ENCODE results near the gene GARNL3.

GARNL3 gene

DNA sequence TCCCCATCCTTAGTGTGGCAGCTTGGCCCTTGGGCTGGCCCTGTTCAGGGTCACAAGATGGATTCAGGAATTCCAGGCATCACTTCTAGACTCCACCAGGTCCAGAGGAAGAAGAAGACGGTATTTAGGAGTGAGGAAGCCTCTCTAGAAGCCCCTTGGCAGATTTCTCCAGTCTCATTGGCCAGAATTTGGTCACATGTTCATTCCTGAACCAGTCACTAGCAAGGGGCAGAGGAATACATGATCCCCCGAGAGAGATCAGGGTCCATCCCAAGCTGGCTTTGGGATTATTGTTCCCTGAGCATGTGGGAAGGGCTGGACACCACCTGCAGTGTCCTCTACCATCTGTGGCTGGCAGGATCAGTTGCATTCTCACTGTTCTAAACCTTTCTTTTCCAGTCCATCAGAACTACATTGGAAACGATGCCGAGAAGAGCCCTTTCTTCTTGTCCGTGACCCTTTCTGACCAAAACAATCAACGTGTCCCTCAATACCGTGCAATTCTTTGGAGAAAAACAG, 48.5 kb downstream of the GARNL3 start:
- Histone ChIP-seq H3K9me2 (replicated peaks; ENCODE audit: low read depth, low read length) (no peaks in the 10 kb centered on the region), H3K9ac (ENCODE audit: low read depth, low read length, poor library complexity, severe bottlenecking) (no peak overlapping the region), H4K20me1 (ENCODE audit: insufficient read depth, low read length, poor library complexity, severe bottlenecking) (no peaks in the 10 kb centered on the region), H3K4me2 (ENCODE audit: low read depth, low read length, poor library complexity, severe bottlenecking) (no peak overlapping the region), H3K9me3 (ENCODE audit: insufficient read depth, low read depth, low read length) (no peaks in the 10 kb centered on the region), H3F3A (ENCODE audit: low read depth) (no peaks in the 10 kb centered on the region), H3K79me2 (ENCODE audit: insufficient read depth, low read length) (no peaks in the 10 kb centered on the region), H2AFZ (ENCODE audit: low read length) (no peak overlapping the region), H3K4me3 (ENCODE audit: low read length, poor library complexity, severe bottlenecking) (no peak overlapping the region), H3K27me3 (ENCODE audit: insufficient read depth, low read length, poor library complexity, severe bottlenecking) (peaks cover 12% of the 10 kb centered on the region), H3K36me3 (ENCODE audit: insufficient read depth, low read length) (no peaks in the 10 kb centered on the region), H3K4me1 (ENCODE audit: insufficient read depth, low read length, poor library complexity, severe bottlenecking) (no peaks in the 10 kb centered on the region)
- TF ChIP-seq, protein P1, sequence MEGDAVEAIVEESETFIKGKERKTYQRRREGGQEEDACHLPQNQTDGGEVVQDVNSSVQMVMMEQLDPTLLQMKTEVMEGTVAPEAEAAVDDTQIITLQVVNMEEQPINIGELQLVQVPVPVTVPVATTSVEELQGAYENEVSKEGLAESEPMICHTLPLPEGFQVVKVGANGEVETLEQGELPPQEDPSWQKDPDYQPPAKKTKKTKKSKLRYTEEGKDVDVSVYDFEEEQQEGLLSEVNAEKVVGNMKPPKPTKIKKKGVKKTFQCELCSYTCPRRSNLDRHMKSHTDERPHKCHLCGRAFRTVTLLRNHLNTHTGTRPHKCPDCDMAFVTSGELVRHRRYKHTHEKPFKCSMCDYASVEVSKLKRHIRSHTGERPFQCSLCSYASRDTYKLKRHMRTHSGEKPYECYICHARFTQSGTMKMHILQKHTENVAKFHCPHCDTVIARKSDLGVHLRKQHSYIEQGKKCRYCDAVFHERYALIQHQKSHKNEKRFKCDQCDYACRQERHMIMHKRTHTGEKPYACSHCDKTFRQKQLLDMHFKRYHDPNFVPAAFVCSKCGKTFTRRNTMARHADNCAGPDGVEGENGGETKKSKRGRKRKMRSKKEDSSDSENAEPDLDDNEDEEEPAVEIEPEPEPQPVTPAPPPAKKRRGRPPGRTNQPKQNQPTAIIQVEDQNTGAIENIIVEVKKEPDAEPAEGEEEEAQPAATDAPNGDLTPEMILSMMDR (conservative IDR thresholded peaks at IDR 0.05; ENCODE audit: low read length): no peak
- no peak for TF ChIP-seq EZH2phosphoT487 (IDR thresholded peaks at IDR 0.05; ENCODE audit: borderline replicate concordance)

- no peaks in the 10 kb centered on the region for H3K79me2 ChIP-seq (ENCODE audit: insufficient read depth, low read length)
- H3K36me3 ChIP-seq (ENCODE audit: insufficient read depth, low read length): no peaks in the 10 kb centered on the region
- H3F3A ChIP-seq (ENCODE audit: low read depth): no peaks in the 10 kb centered on the region
- no peaks in the 10 kb centered on the region for H3K9me3 ChIP-seq (ENCODE audit: insufficient read depth, low read depth, low read length)
- H3K4me1 ChIP-seq (ENCODE audit: insufficient read depth, low read length, poor library complexity, severe bottlenecking): no peaks in the 10 kb centered on the region
- H3K4me3 ChIP-seq (ENCODE audit: low read length, poor library complexity, severe bottlenecking): no peak overlapping the region
- TF ChIP-seq EZH2phosphoT487 (IDR thresholded peaks at IDR 0.05; ENCODE audit: borderline replicate concordance): no peak
- TF ChIP-seq, protein P1 (conservative IDR thresholded peaks at IDR 0.05; ENCODE audit: low read length): no peak
- H2AFZ ChIP-seq (ENCODE audit: low read length): no peak overlapping the region
- no peak overlapping the region for H3K4me2 ChIP-seq (ENCODE audit: low read depth, low read length, poor library complexity, severe bottlenecking)
- no peak overlapping the region for H3K9ac ChIP-seq (ENCODE audit: low read depth, low read length, poor library complexity, severe bottlenecking)
- H3K9me2 ChIP-seq (replicated peaks; ENCODE audit: low read depth, low read length): no peaks in the 10 kb centered on the region
- no peaks in the 10 kb centered on the region for H4K20me1 ChIP-seq (ENCODE audit: insufficient read depth, low read length, poor library complexity, severe bottlenecking)
- H3K27me3 ChIP-seq (ENCODE audit: insufficient read depth, low read length, poor library complexity, severe bottlenecking): peaks cover 8% of the 10 kb centered on the region
These were observed 50.3 kb downstream of the GARNL3 start for GRCh38 chr9:127314911-127315310.

DNA sequence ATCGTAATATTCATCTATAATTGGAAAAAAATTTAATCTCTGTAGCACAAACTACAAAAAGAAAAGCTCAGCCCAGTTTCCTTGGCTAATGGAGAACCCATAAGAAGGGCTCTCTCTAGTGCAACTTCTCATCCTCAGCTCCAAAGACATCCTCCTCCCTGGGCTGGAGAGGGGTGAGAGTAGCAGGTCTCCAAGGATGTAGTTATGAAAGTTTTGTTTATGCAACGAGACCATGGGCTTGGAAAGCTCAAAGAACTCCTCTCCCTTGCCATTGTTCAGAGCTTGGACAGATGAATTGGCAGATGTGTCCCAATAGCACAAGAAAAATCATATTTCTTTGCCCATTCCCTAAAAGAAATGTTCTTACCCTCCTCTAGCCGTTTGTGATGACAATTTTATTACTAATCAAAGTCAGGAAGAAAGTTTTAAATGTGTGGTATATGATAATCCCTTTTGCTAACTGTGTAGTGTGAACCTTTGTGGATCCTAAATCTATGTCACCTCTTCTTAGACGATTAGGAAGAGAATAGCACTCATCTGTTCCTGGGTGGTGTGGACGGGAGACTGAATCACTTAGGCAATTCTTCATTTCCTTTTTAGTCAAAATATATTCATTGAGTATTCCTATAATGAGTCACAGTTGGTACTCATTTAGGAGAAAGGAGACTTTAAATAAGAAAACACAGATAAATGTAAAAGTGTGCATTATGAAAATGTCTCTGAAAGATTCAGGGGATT, 52.2 kb downstream of the GARNL3 start:
- Histone ChIP-seq H3K4me3 (ENCODE audit: low read length, poor library complexity, severe bottlenecking) (no peak overlapping the region), H3K9me2 (replicated peaks; ENCODE audit: low read depth, low read length) (no peaks in the 10 kb centered on the region), H4K20me1 (ENCODE audit: insufficient read depth, low read length, poor library complexity, severe bottlenecking) (no peaks in the 10 kb centered on the region), H3K9ac (ENCODE audit: low read depth, low read length, poor library complexity, severe bottlenecking) (no peak overlapping the region), H3K36me3 (ENCODE audit: insufficient read depth, low read length) (no peaks in the 10 kb centered on the region), H3F3A (ENCODE audit: low read depth) (no peaks in the 10 kb centered on the region), H3K4me1 (ENCODE audit: insufficient read depth, low read length, poor library complexity, severe bottlenecking) (no peaks in the 10 kb centered on the region), H3K9me3 (ENCODE audit: insufficient read depth, low read depth, low read length) (no peaks in the 10 kb centered on the region), H3K27me3 (ENCODE audit: insufficient read depth, low read length, poor library complexity, severe bottlenecking) (peaks cover 8% of the 10 kb centered on the region), H2AFZ (ENCODE audit: low read length) (no peak overlapping the region), H3K79me2 (ENCODE audit: insufficient read depth, low read length) (no peaks in the 10 kb centered on the region), H3K4me2 (ENCODE audit: low read depth, low read length, poor library complexity, severe bottlenecking) (no peak overlapping the region)
- no peak for TF ChIP-seq EZH2phosphoT487 (IDR thresholded peaks at IDR 0.05; ENCODE audit: borderline replicate concordance)

Measured in Loucy (cell line).